HepG2 (cell line): ENCODE results near the gene HTATSF1. TPM values are rescaled to one million over a fixed set of nuclear protein-coding genes. Genes with fewer than 3 reads are reported as not detected.

Experiments
- ATAC-seq: fragments of 200-7000 bp; cut with Tn5 transposase; 3 replicates; pipeline ENCODE4 v1.9.1; 2020; ENCODE audit warnings: mild to moderate bottlenecking, moderate library complexity
- BruUV-seq: library from RNA; stranded (reverse); fragments of 400-500 nt; replicated peaks from 2 replicates; lab custom pipeline; 2021; lab: Mats Ljungman, UMichigan
- CTCF ChIA-PET: fragments of 300-600 bp; formaldehyde crosslinking; extraction: SDS; loops from one replicate; lab custom pipeline; 2021; ENCODE audit warnings: low total read pairs, inconsistent platforms, low intra/inter-chr PET ratio; lab: Yijun Ruan, JAX
- POLR2A ChIA-PET: fragments of 350-600 bp; sonication (Branson Sonifier 250); formaldehyde crosslinking; loops from one replicate; lab custom pipeline; 2020; ENCODE audit warnings: antibody characterized with exemption, inconsistent platforms; lab: Yijun Ruan, JAX
- DNase-seq: peaks from one replicate; pipeline ENCODE4 v3.0.0-alpha.2; 2015; ENCODE audit warnings: low spot score
- FAIRE-seq: peaks from 3 replicates; lab custom pipeline; 2011; peaks lifted over from hg19 to GRCh38; lab: Jason Lieb, UNC
- H2AFZ ChIP-seq: one replicate; pipeline ENCODE4 v1.6.1; 2011; ENCODE audit warnings: low read length, inconsistent platforms
- H3K27ac ChIP-seq: fragments of 300-600 bp; 3 replicates; pipeline ENCODE4 v1.8.0; 2011; ENCODE audit warnings: mixed run types, mild to moderate bottlenecking, mixed read lengths, low read length, inconsistent platforms; ENCODE audit not compliant: insufficient read depth; ENCODE audit errors: extremely low read length
- H3K27me3 ChIP-seq, 2 experiments: fragments of 200-600 bp in 1 of 2; 2 replicates in 1 of 2; 3 replicates in 1 of 2; pipeline versions ENCODE4 v1.6.0 to v1.8.0; 2011; ENCODE audit warnings: low read length in 2 of 2, mild to moderate bottlenecking in 2 of 2, moderate library complexity in 2 of 2, inconsistent platforms in 1 of 2; ENCODE audit not compliant: insufficient read depth in 2 of 2, control insufficient read depth in 1 of 2
- H3K36me3 ChIP-seq, 2 experiments: fragments of 200-600 bp in 1 of 2; replicated peaks in 1 of 2; 2 replicates in 1 of 2; 3 replicates in 1 of 2; pipeline versions ENCODE4 v1.5.1 to v1.8.0; 2011; ENCODE audit warnings: low read length in 2 of 2, inconsistent platforms in 1 of 2; ENCODE audit not compliant: insufficient read depth in 2 of 2, control insufficient read depth in 1 of 2
- H3K4me1 ChIP-seq: 2 replicates; pipeline ENCODE4 v1.5.1; 2012; ENCODE audit warnings: low read length, inconsistent platforms; ENCODE audit not compliant: insufficient read depth
- H3K4me2 ChIP-seq: 2 replicates; pipeline ENCODE4 v1.6.0; 2011; ENCODE audit warnings: low read depth, low read length, inconsistent platforms
- H3K4me3 ChIP-seq, 3 experiments: fragments of 200-600 bp in 1 of 3; sonication (generic), shearing (Covaris generic) in 1 of 3; replicated peaks in 1 of 3; 2 replicates each; pipeline ENCODE4 v1.5.1; 2011 to 2016; ENCODE audit warnings: low read length in 3 of 3, inconsistent platforms in 2 of 3, low read depth in 2 of 3, mild to moderate bottlenecking in 2 of 3, control low read depth in 1 of 3, mixed read lengths in 1 of 3; ENCODE audit not compliant: insufficient read depth in 1 of 3
- H3K79me2 ChIP-seq: one replicate; pipeline ENCODE4 v1.6.1; 2011; ENCODE audit warnings: low read length, inconsistent platforms; ENCODE audit not compliant: insufficient read depth
- H3K9ac ChIP-seq: 2 replicates; pipeline ENCODE4 v1.6.0; 2011; ENCODE audit warnings: mild to moderate bottlenecking, low read depth, low read length, inconsistent platforms; ENCODE audit not compliant: insufficient read depth
- H3K9me3 ChIP-seq: 2 replicates; pipeline ENCODE4 v1.5.1; 2012; ENCODE audit warnings: mild to moderate bottlenecking, low read length
- H4K20me1 ChIP-seq: 2 replicates; pipeline ENCODE4 v1.6.0; 2011; ENCODE audit warnings: inconsistent platforms, mild to moderate bottlenecking, low read length, moderate library complexity; ENCODE audit not compliant: insufficient read depth
- ATRX ChIP-seq: sonication (generic); formaldehyde crosslinking; IDR thresholded peaks from 2 replicates; pipeline ENCODE4 v1.4.0; 2020; ENCODE audit warnings: missing genetic modification reagents, borderline replicate concordance
- CAMTA2 ChIP-seq: sonication (generic); formaldehyde crosslinking; IDR thresholded peaks from 2 replicates; pipeline ENCODE4 v1.4.0; 2020; ENCODE audit warnings: mild to moderate bottlenecking, missing genetic modification reagents, borderline replicate concordance
- CC2D1A ChIP-seq: sonication (generic); formaldehyde crosslinking; IDR thresholded peaks from 2 replicates; pipeline ENCODE4 v1.8.1; 2023; ENCODE audit warnings: mild to moderate bottlenecking, missing genetic modification reagents
- CHD2 ChIP-seq: IDR thresholded peaks from 2 replicates; pipeline ENCODE4 v1.6.1; 2011; ENCODE audit warnings: low read depth, low read length, improper control_type of control experiment
- HNRNPUL1 ChIP-seq: fragments of 200-400 bp; formaldehyde crosslinking; IDR thresholded peaks from 2 replicates; pipeline ENCODE4 v1.6.1; 2017; ENCODE audit warnings: low read depth, mild to moderate bottlenecking, low read length, moderate library complexity
- MAZ ChIP-seq, 2 experiments: sonication (generic) in 1 of 2; formaldehyde crosslinking in 1 of 2; IDR thresholded peaks; 2 replicates each; pipeline versions ENCODE4 v1.5.0 to v1.6.1; 2012 to 2020; ENCODE audit warnings: low read depth in 2 of 2, mild to moderate bottlenecking in 2 of 2, borderline replicate concordance in 1 of 2, improper control_type of control experiment in 1 of 2, low read length in 1 of 2, missing genetic modification reagents in 1 of 2, moderate library complexity in 1 of 2
- NCOA5 ChIP-seq: sonication (generic); formaldehyde crosslinking; IDR thresholded peaks from 2 replicates; pipeline ENCODE4 v1.4.0; 2020; ENCODE audit warnings: missing genetic modification reagents
- RNF2 ChIP-seq: fragments of 450-650 bp; conservative IDR thresholded peaks from 2 replicates; pipeline ENCODE4 v1.6.1; 2016; ENCODE audit warnings: low read depth
- SNAI1 ChIP-seq: sonication (generic); formaldehyde crosslinking; IDR thresholded peaks from 2 replicates; pipeline ENCODE4 v1.5.0; 2020; ENCODE audit warnings: mild to moderate bottlenecking, missing genetic modification reagents, borderline replicate concordance
- ZBTB21 ChIP-seq: sonication (generic); formaldehyde crosslinking; IDR thresholded peaks from 2 replicates; pipeline ENCODE4 v1.4.0; 2020; ENCODE audit warnings: missing genetic modification reagents
- ZFP36 ChIP-seq: fragments of 150-350 bp; IDR thresholded peaks from 2 replicates; pipeline ENCODE4 v1.6.1; 2018; ENCODE audit warnings: borderline replicate concordance, low read length, low read depth; ENCODE audit not compliant: partially characterized antibody
- ZIK1 ChIP-seq: sonication (generic); formaldehyde crosslinking; IDR thresholded peaks from 2 replicates; pipeline ENCODE4 v1.5.0; 2020; ENCODE audit warnings: mild to moderate bottlenecking, low read depth, missing genetic modification reagents, borderline replicate concordance
- ZNF354B ChIP-seq: sonication (generic); formaldehyde crosslinking; IDR thresholded peaks from 2 replicates; pipeline ENCODE4 v1.8.0; 2022; ENCODE audit warnings: mild to moderate bottlenecking, missing genetic modification reagents
- ZNF430 ChIP-seq: sonication (generic); formaldehyde crosslinking; IDR thresholded peaks from 2 replicates; pipeline ENCODE4 v1.9.0; 2021; ENCODE audit warnings: mild to moderate bottlenecking, missing genetic modification reagents
- ZNF567 ChIP-seq: sonication (generic); formaldehyde crosslinking; IDR thresholded peaks from 2 replicates; pipeline ENCODE4 v1.8.1; 2023; ENCODE audit warnings: mild to moderate bottlenecking, missing genetic modification reagents, borderline replicate concordance
- ZXDC ChIP-seq: sonication (generic); formaldehyde crosslinking; IDR thresholded peaks from 2 replicates; pipeline ENCODE4 v1.5.0; 2020; ENCODE audit warnings: mild to moderate bottlenecking, missing genetic modification reagents
- WGBS: methylation state at CpG from one replicate; pipeline ENCODE4 v1.1.6; 2017; ENCODE audit warnings: low lambda C conversion rate; 5-methylcytosine and 5-hydroxymethylcytosine counted together
- in situ Hi-C: cut with HindIII; loops from 2 replicates; pipeline ENCODE4 v1.10.0; 2017; ENCODE audit warnings: low pct_unique_long_range_greater_than_20kb; ENCODE audit not compliant: extremely low pct_ligation_motif_present
- intact Hi-C: fragments of 100-400 bp; cut with micrococcal nuclease; formaldehyde crosslinking; loops from one replicate; pipeline ENCODE4 v1.10.0; 2022; ENCODE audit not compliant: unreplicated experiment
- polyA plus RNA-seq, 8 experiments: library from polyadenylated mRNA; depleted of rRNA in 3 of 8; stranded (reverse) in 7 of 8; unstranded in 1 of 8; fragments of >200 nt; fragmentation: Illumina TruSeq in 4 of 8; extraction: Trizol in 4 of 8; gene quantifications; 2 replicates each; pipeline versions ENCODE4 v1.2.1 to v1.2.3, GENCODE V29; 2011 to 2016; ENCODE audit warnings: low read depth in 4 of 8, missing spikeins in 1 of 8, mixed read lengths in 1 of 8; ENCODE audit not compliant: insufficient read depth in 1 of 8
- total RNA-seq, 5 experiments: library from RNA; depleted of rRNA; stranded (reverse); fragments of >200 nt; fragmentation: Illumina TruSeq; extraction: Trizol; gene quantifications; 2 replicates each; pipeline ENCODE4 v1.2.3, GENCODE V29; 2016; ENCODE audit warnings: low read depth in 1 of 5
- TF ChIP-seq, protein P1 (sequence below): sonication (generic); formaldehyde crosslinking; IDR thresholded peaks from 2 replicates; pipeline ENCODE4 v1.4.0; 2020; ENCODE audit warnings: missing genetic modification reagents
- TF ChIP-seq, protein P2 (sequence below): sonication (generic); formaldehyde crosslinking; IDR thresholded peaks from 2 replicates; pipeline ENCODE4 v1.9.0; 2022; ENCODE audit warnings: missing genetic modification reagents, mild to moderate bottlenecking, borderline replicate concordance
- TF ChIP-seq, protein P3 (sequence below): sonication (generic); formaldehyde crosslinking; IDR thresholded peaks from 2 replicates; pipeline ENCODE4 v1.4.0; 2020; ENCODE audit warnings: mild to moderate bottlenecking, missing genetic modification reagents

The HTATSF1 gene
- total and polyA plus RNA-seq, 2 of the 13 experiments (the other 11 are each of a cell fraction or from before 2014, with no cell fraction given), result 0.57 to 40.5 TPM

- intact Hi-C loops (no loop called here), in situ Hi-C loops (no loop called here)
- ATAC-seq (no peak), DNase-seq (no peak), FAIRE-seq (no peak)
- WGBS, result no CpG with 5 or more reads among the region's 3 CpGs
- no peak overlapping the region for H3K4me2 ChIP-seq
- no TSS peak for BruUV-seq
- no peak overlapping the region for H3K27ac ChIP-seq
- no peaks in the 10 kb centered on the region for H3K4me1 ChIP-seq
- H2AFZ ChIP-seq, result no peak overlapping the region
- no peaks in the 10 kb centered on the region for H4K20me1 ChIP-seq
- ChIA-PET POLR2A (no interaction called here), CTCF (no interaction called here)
- no peaks in the 10 kb centered on the region for H3K36me3 ChIP-seq
- H3K4me3 ChIP-seq, result no peak overlapping the region
- no peaks in the 10 kb centered on the region for H3K9me3 ChIP-seq
- H3K9ac ChIP-seq, result no peak overlapping the region
- TF ChIP-seq ZIK1 (CRISPR knock-in tag) (no peak), NCOA5 (CRISPR knock-in tag) (no peak), CC2D1A (CRISPR knock-in tag) (no peak), ZNF430 (CRISPR knock-in tag) (no peak), SNAI1 (no peak), RNF2 (no peak), ZXDC (CRISPR knock-in tag) (no peak), ZNF567 (no peak), ZNF354B (CRISPR knock-in tag) (no peak), ZFP36 (no peak), CAMTA2 (no peak), MAZ (IDR thresholded peaks at IDR 0.05; ENCODE audit: borderline replicate concordance, low read depth, low read length) (no peak), MAZ (CRISPR knock-in tag; IDR thresholded peaks at IDR 0.05; ENCODE audit: low read depth) (no peak), HNRNPUL1 (no peak), ZBTB21 (CRISPR knock-in tag) (no peak), ATRX (CRISPR knock-in tag) (no peak), CHD2 (no peak)
- TF ChIP-seq, protein P1, sequence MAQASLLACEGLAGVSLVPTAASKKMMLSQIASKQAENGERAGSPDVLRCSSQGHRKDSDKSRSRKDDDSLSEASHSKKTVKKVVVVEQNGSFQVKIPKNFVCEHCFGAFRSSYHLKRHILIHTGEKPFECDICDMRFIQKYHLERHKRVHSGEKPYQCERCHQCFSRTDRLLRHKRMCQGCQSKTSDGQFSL, result no peak
- TF ChIP-seq, protein P2, sequence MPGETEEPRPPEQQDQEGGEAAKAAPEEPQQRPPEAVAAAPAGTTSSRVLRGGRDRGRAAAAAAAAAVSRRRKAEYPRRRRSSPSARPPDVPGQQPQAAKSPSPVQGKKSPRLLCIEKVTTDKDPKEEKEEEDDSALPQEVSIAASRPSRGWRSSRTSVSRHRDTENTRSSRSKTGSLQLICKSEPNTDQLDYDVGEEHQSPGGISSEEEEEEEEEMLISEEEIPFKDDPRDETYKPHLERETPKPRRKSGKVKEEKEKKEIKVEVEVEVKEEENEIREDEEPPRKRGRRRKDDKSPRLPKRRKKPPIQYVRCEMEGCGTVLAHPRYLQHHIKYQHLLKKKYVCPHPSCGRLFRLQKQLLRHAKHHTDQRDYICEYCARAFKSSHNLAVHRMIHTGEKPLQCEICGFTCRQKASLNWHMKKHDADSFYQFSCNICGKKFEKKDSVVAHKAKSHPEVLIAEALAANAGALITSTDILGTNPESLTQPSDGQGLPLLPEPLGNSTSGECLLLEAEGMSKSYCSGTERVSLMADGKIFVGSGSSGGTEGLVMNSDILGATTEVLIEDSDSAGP (CRISPR knock-in tag), result no peak
- TF ChIP-seq, protein P3, sequence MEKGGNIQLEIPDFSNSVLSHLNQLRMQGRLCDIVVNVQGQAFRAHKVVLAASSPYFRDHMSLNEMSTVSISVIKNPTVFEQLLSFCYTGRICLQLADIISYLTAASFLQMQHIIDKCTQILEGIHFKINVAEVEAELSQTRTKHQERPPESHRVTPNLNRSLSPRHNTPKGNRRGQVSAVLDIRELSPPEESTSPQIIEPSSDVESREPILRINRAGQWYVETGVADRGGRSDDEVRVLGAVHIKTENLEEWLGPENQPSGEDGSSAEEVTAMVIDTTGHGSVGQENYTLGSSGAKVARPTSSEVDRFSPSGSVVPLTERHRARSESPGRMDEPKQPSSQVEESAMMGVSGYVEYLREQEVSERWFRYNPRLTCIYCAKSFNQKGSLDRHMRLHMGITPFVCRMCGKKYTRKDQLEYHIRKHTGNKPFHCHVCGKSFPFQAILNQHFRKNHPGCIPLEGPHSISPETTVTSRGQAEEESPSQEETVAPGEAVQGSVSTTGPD (CRISPR knock-in tag), result no peak
- H3K27me3 ChIP-seq, result no peaks in the 10 kb centered on the region
- H3K79me2 ChIP-seq, result no peaks in the 10 kb centered on the region
Measured at GRCh38 chrX:136541294-136541693, 43.9 kb downstream of the HTATSF1 start.
